Glomerular endothelial cell (primary cell): ENCODE measurements around the gene EPS15. TPM values are rescaled to one million over a fixed set of nuclear protein-coding genes. Genes with fewer than 3 reads are reported as not detected.
"Not testable (repeated sequence)": the region's sequence is repeated elsewhere in the genome, so short reads cannot be mapped to it uniquely, and the experiment has no call there.

Experiments
- DNase-seq: peaks from one replicate; pipeline ENCODE4 v3.0.0-alpha.2; 2011; ENCODE audit warnings: low read depth, low spot score; ENCODE audit errors: extremely low read depth
- total RNA-seq: library from RNA; depleted of rRNA; stranded (reverse); fragments of >200 nt; gene quantifications from 2 replicates; pipeline ENCODE4 v1.2.3, GENCODE V29; 2015

Gene EPS15
- total RNA-seq: 35.8 and 37.7 TPM in 2 replicates

DNA sequence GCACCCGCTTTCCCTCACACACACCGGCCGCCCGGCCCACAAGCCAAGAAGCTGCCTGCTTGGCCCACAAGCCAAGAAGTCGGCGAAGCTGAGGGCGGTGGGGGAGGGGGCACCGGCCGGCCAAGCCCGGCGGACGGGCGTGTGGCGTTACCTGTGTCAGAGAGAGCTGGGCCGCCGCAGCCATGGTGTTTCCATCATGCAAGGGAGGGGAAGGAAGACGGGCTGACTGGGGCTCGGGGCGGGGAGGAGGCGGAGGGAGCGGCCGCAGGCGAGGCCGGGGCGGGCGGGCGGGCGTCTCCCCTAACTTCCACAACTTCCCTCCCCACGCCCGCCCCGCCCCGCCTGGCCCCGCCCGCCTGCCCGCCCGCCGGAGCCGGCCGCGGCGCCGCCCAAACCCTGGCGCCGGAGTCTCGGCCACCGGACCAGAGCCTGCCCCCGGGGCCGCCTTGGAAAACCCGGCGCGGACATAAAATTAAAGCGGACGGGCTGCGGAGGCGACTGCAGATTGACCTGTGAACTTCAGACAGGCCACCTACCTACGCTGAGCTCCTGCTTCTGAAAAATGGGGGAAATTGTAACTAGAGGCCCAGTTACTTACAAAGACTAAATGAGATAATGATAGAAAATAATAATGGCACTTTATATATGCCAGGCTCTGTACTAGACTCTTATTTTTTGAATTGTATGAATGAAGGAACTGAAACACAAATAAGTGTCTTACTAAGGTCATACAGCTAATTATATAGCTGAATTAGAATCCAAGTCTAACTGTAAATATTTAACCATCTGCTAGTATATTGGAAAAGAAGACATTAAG lies at the start of gene EPS15:
TSS of gene EPS15 (minus strand) at position 219 of the 817 bp plus-strand sequence. CDS start at position 184, 35 bp downstream.
- no peak for DNase-seq

DNA sequence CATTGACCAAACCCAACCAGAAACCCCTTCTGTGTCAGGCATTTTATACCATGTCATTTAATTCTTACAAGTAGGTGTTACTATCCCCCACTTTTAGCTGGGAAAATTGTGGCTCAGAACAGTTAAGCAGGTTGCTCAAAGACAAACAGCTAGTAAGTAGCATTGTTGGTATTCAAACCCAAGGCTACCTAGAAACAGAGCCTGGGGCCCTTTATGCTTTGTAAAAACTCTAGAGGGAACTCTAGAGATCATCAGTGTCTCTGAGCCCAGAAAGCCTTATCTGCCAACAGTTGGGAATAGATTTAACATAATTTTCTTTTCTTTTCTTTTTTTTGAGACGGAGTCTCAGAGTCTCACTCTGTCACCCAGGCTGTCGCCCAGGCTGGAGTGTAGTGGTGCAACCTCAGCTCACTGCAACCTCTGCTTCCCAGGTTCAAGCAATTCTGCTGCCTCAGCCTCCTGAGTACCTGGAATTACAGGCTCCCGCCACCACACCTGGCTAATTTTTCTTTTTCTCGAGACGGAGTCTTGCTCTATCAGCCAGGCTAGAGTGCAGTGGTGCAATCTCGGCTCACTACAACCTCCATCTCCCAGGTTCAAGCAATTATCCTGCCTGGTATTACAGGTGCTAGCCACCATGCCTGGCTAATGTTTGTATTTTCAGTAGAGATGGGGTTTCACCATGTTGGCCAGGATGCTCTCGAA lies 49.3 kb upstream of the EPS15 start:
- DNase-seq: no peak

GRCh38 chr1:51567653-51568052 lies 48.6 kb upstream of the EPS15 start:
- no peak for DNase-seq

DNA sequence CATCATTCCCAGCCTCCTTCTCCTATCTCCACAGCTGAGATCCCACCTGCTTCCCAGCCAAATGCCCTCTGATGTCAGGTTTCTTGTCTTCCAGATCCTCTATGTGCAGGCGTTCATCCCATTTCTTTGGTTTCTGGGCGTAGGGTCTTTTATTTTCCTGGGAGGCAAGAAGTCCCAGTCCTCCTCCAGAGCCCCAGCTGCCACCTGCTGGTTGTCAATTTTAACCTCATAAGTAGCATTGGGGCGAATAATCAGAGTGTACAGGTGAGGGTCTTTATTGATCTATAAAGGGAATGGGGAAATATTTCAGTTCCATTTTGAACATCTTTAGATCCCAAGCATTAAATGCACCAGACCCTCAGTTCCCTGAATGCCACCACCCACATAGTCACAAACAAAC lies 47.2 kb upstream of the EPS15 start:
- no peak for DNase-seq

GRCh38 chr1:51565009-51565408 lies 45.9 kb upstream of the EPS15 start:
- no peak for DNase-seq

DNA sequence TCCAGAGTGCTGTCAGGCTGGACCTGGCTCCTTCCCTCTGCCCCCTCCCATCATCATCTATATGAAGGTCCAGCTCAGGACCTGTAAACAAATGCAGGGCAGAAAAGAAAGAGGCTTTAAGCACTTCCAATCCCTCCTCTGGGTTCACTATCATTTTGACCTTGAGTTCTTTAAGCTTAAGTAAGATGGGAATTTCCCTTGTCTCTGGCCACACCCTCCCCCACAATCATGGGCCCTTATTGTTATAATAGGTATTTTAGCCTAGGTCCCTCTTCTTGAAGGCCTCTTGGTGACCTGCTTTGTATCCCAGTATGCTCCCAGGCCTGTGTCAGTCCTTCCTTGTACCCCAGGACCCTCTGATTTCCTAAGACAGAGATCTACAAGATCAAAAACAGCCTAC lies 45.1 kb upstream of the EPS15 start:
- no peak for DNase-seq

- no peak for DNase-seq
These were observed 42.6 kb upstream of the EPS15 start for GRCh38 chr1:51561702-51562101.

DNA sequence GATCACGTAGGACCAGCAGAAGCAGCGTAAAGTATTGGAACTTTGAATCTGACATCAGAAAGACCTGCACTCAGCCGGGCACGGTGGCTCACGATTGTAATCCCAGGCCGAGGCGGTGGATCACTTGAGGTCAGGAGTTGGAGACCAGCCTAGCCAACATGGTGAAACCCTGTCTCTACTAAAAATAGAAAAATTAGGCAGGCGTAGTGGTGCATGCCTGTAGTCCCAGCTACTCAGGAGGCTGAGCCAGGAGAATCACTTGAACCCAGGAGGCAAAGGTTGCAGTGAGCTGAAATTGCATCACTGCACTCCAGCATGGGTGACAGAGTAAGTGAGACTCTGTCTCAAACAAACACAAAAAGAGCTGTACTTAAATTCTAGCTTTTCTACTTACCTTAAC lies 41.8 kb upstream of the EPS15 start:
- DNase-seq: not testable (repeated sequence)

GRCh38 chr1:51560034-51560433 lies 41.0 kb upstream of the EPS15 start:
- no peak for DNase-seq

DNA sequence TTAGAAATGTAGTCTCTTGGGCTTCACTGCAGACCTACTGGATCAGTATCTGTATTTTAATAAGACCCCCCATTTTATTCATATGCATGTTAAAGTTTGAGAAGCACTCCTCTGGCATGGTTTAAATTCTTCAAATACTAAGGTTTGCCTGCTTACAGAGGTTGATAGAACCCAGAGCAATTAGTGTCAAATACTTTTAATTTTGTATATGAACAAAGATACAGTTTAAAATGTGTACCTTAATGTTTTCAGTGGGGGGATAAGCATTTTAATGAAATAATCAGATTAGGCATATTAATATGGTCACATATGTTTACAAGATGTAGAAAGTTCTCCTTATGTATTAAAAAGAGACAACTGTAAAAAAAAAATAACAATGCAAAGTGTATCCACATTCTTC lies 40.4 kb upstream of the EPS15 start:
- no peak for DNase-seq

- DNase-seq: no peak
These were observed 40.0 kb upstream of the EPS15 start for GRCh38 chr1:51559064-51559500.

DNA sequence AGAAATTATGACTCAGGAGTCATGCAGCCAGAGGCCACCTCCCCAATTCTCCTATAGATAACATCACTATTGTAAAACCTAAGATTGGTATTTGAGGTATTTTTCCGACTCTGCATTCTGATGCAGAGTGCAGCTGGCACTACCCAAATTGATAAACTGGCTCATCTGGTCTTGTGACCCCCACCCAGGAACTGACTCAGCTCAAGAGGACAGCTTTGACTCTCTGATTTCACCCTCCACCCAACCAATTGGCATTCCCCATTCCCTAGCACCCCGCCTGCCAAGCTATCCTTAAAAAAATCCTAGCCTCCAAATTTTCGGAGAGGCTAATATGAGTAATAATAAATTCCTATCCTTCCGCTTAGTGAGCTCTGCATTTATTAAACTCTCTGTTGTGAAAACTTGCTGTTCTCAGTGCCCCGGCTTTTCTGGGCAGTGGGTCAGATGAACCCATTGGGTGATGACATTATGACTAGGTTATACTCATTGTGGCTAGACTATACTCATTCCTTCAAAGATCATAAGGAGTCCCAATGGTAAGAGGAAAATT lies 39.4 kb upstream of the EPS15 start:
- no peak for DNase-seq

- no peak for DNase-seq
These were observed 38.1 kb upstream of the EPS15 start for GRCh38 chr1:51557168-51557567.

GRCh38 chr1:51555866-51556619 lies 37.0 kb upstream of the EPS15 start:
- DNase-seq: no peak

DNA sequence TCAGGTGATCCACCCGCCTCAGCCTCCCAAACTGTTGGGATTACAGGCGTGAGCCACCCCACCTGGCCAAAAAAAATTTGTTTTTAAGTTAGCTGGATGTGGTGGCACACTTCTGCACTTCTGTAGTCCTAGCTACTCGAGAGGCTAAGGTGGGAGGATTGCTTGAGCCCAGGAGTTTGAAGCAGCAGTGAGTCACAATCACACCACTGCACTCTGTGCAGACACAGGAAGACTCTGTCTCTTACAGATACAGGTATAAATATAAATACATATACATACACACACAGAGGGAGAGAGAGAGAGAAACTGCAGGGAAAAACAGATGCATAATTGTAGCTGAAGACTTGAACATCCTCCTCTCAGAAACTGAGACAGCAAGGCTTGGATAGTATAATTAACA lies 34.8 kb upstream of the EPS15 start:
- no peak for DNase-seq

DNA sequence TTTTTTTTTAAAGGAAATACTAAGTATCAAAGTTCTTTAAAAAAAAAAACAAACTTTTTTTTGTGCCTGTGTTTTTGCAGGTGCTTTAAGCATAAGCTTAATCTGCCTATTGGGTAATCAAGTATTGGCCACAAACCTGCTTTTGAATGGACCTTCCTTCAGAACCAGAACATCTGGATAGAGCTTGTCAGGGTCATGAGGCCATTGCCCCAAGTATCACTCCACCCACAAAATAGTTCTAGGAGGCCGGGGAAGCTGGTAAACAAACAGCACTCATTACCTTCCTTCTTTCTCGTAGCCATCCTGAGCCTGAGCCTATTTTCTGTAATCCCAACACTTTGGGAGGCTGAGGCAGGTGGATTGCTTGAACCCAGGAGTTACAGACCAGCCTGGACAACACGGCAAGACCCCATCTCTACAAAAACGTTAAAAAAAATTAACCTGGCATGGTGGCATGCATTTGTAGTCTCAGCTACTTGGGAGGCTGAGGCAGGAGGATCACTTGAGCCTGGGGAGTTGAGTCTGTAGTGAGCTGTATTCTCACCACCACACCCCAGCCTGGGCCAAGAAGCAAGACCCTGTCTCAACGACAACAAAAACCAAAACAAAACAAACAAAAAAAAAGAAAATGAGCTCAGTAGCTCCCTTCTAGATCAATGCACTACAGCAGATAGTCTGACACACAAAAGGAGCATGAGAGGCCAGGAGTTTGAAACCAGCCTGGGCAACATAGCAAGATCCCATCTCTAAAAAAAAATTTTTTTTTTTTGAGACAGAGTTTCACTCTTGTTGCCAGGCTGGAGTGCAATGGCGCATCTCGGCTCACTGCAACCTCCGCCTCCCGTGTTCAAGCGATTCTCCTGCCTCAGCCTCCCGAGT lies 34.1 kb upstream of the EPS15 start:
- DNase-seq: no peak

- no peak for DNase-seq
These were observed 32.8 kb upstream of the EPS15 start for GRCh38 chr1:51551848-51552296.

DNA sequence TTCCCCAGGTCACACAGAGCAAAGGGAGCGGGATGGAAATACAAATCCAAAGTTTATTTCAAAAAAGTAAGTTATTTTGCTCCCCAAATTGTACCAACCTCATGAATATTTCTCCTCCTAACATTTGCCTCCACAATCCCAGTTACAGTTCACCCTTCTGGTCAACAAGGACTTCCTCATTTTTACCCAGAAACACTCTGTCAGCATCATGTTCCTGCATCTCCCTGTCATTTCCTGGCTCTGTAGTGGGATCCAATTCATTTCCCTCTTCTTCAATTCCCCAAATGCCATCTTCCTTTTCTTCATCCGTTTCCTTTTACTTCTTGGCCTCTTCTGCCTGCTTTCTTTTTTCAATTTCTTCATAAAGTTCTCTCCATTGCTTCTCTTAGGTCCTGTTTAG lies 32.0 kb upstream of the EPS15 start:
- DNase-seq: no peak

GRCh38 chr1:51549901-51550300 lies 30.8 kb upstream of the EPS15 start:
- no peak for DNase-seq

DNA sequence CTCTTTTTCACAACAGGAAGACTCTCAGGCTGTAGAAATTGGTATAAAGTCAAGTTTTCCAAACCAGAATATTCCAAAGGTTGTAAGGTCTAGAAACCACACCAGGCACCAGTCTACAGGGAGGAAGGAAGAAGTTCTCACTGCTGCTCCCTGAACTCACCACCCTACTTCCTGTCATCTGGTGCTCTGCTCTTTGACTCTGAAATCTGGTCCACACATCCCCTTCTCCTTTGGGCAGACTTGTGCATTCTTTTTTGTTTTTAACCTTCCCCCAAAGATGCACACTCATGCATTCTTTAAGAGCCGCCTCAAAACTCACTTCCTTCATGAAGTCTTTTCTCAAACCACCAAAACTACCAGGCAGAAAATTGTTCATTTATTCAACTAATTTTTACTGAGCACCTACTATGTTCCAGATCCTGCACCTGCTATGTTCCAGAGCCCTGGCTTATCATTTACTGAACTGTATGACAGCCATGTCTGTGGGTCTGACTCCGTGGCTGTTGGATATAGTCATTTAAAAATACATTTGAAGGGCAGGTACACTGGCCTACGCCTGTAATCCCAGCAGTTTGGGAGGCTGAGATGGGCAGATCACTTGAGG lies 30.1 kb upstream of the EPS15 start:
- DNase-seq: no peak
